ENCODE data around the gene STRN3. TPM values are rescaled to one million over a fixed set of nuclear protein-coding genes. Genes with fewer than 3 reads are reported as not detected.
A peak's percentile ranks its signal among the peaks of the same experiment; 100 is the strongest.

The STRN3 gene
- total RNA-seq, 1 donor from 2014 or later: 58.1 TPM

- Mint-ChIP-seq H3K4me1 (peaks cover 14% of the 10 kb centered on the region), H3K36me3 (peaks cover 46% of the 10 kb centered on the region), H3K27ac (no peak overlapping the region), H3K9me3 (peaks cover 27% of the 10 kb centered on the region), H3K4me3 (no peak overlapping the region), H3K27me3 (ENCODE audit: low read depth) (no peaks in the 10 kb centered on the region)
- DNase-seq (ENCODE audit: low spot score in 2 of 2, unreplicated experiment in 2 of 2): no peak
- TF ChIP-seq CTCF (IDR thresholded peaks at IDR 0.05; ENCODE audit: unreplicated experiment): no peak
Observed at GRCh38 chr14:30996892-30997659, 29.1 kb downstream of the STRN3 start.

- Mint-ChIP-seq H3K27ac (peak overlapping the region; percentile 71), H3K4me1 (peaks cover 14% of the 10 kb centered on the region), H3K27me3 (ENCODE audit: low read depth) (no peaks in the 10 kb centered on the region), H3K9me3 (peaks cover 22% of the 10 kb centered on the region), H3K4me3 (no peak overlapping the region), H3K36me3 (peaks cover 36% of the 10 kb centered on the region)
- no peak for DNase-seq (ENCODE audit: low spot score in 2 of 2, unreplicated experiment in 2 of 2)
- TF ChIP-seq CTCF (IDR thresholded peaks at IDR 0.05; ENCODE audit: unreplicated experiment): no peak
Observed at GRCh38 chr14:30995689-30996088, 30.5 kb downstream of the STRN3 start.

- no peak for DNase-seq (ENCODE audit: low spot score in 2 of 2, unreplicated experiment in 2 of 2)
- H3K27me3 Mint-ChIP-seq (ENCODE audit: low read depth): no peaks in the 10 kb centered on the region
- TF ChIP-seq CTCF (IDR thresholded peaks at IDR 0.05; ENCODE audit: unreplicated experiment): no peak
- H3K36me3 Mint-ChIP-seq: peaks cover 31% of the 10 kb centered on the region
- no peak overlapping the region for H3K4me3 Mint-ChIP-seq
- H3K4me1 Mint-ChIP-seq: peaks cover 14% of the 10 kb centered on the region
- peak overlapping the region; percentile 71 for H3K27ac Mint-ChIP-seq
- peaks cover 22% of the 10 kb centered on the region for H3K9me3 Mint-ChIP-seq
Observed at GRCh38 chr14:30994681-30995620, 31.2 kb downstream of the STRN3 start.

- TF ChIP-seq CTCF (IDR thresholded peaks at IDR 0.05; ENCODE audit: unreplicated experiment): no peak
- H3K4me3 Mint-ChIP-seq: no peak overlapping the region
- H3K36me3 Mint-ChIP-seq: peaks cover 13% of the 10 kb centered on the region
- H3K27me3 Mint-ChIP-seq (ENCODE audit: low read depth): no peaks in the 10 kb centered on the region
- no peak for DNase-seq (ENCODE audit: low spot score in 2 of 2, unreplicated experiment in 2 of 2)
- peaks cover 21% of the 10 kb centered on the region for H3K4me1 Mint-ChIP-seq
- H3K27ac Mint-ChIP-seq: no peak overlapping the region
- H3K9me3 Mint-ChIP-seq: peaks cover 8% of the 10 kb centered on the region
Observed at GRCh38 chr14:30993071-30993470, 33.1 kb downstream of the STRN3 start.

- no peak for TF ChIP-seq CTCF (IDR thresholded peaks at IDR 0.05; ENCODE audit: unreplicated experiment)
Observed at GRCh38 chr14:30991408-30991807, 34.8 kb downstream of the STRN3 start.

More at GRCh38 chr14:30991408-30991807, 34.8 kb downstream of the STRN3 start:
- Mint-ChIP-seq H3K4me1 (peaks cover 24% of the 10 kb centered on the region), H3K36me3 (no peaks in the 10 kb centered on the region), H3K9me3 (no peaks in the 10 kb centered on the region), H3K27me3 (ENCODE audit: low read depth) (no peaks in the 10 kb centered on the region), H3K4me3 (no peak overlapping the region), H3K27ac (no peak overlapping the region)
- DNase-seq (ENCODE audit: low spot score in 2 of 2, unreplicated experiment in 2 of 2): no peak

All from mesothelial cell of epicardium (in vitro differentiated cells).